Hindlimb muscle (tissue), 1 donor: ENCODE results near the gene LTBP1. TPM values are rescaled to one million over a fixed set of nuclear protein-coding genes. Genes with fewer than 3 reads are reported as not detected.

Source experiments
- DNase-seq: peaks from one replicate; pipeline ENCODE4 v3.0.0-alpha.2; 2013
- polyA plus RNA-seq: library from polyadenylated mRNA; unstranded; fragments of 120-200 nt; gene quantifications from one replicate; pipeline ENCODE4 v1.2.1, GENCODE V29; 2013; ENCODE audit not compliant: insufficient read length

Gene LTBP1
- polyA plus RNA-seq, 1 donor = 43.3 TPM

DNA sequence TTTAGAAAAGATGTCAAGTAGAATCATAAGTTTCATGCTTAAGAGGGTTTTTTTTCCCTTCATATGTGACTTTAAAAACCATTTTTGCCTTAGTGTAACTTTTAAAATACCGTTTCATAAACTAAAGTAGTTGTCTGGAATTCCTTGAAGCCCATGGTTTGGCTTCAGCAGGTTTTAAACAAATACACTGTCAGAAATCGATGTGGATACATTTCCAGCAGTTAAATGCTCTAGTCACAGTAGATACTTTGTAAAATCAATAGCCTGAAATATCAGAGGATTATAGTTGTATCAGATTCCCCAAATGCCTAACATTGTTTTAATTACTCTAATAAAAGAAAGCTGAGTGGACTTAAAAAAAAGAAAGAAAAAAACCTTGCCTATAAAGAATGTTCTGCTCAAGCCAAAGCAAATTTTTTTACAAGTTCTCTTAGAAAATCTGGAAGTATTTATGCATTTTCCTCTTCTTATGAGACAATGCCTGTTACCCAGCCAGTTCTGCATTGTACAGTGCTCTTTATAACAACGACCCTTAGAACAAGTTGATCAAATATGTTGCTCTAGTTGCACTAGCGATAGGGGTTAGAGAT lies 260.5 kb downstream of the LTBP1 start:
- DNase-seq = no peak

DNA sequence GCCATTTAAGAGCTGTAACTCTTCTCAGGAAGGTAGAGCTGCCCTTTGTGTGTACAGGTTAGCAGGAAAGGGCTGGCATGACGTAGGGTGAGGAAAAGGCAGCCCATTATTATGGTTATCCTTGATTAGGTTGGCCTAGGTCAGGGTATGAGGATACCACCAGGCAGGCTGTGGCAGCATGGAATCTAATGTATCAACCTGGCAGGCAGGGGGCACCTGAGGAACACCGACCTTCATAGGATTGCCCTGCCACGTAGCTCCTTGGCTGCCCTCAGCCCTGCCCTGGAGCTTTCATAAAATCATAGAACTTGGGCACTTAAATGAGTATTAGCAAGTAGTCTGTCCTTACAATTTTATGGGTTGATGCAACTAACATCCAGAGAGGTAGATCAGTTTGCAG lies 261.6 kb downstream of the LTBP1 start:
- DNase-seq = no peak

DNA sequence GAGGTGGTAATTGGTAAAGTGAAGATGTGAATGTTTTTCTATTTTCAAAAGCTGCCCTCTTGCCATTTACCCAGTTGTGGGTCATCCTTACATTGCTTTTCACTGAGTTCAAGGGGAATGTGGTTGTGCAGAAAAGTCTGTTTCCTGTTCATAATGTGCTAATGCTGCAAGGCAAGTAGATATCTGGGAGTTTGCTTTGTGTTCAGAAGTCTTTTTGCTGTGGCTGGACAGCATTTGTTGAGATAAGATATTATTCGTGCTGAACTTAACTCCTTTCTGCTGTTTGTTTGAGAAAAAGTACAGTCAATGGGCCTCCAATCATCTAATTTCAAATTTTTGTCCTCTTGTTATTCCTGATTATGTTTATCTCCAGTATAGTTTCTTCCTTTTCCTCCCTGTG lies 263.2 kb downstream of the LTBP1 start:
- DNase-seq = no peak

DNA sequence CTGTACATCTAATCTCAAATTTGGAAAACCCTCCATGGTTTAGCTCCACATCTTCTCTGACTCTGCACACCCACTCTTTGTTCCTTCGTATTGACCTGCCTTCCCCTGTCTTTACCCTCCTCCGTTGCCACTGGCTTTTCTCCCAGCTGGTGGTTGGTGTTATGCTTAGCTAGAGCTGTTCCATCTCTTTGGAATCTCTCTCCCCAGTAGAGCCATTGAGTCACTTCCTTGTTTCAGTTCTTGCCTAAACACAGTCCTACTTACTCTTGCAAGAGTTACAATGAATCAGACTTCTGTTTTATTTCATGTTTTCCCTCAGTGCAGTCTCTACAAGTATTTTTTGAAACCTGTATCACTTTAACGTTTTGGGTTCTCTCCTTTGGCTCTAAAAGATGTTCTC lies 263.9 kb downstream of the LTBP1 start:
- DNase-seq = no peak

DNA sequence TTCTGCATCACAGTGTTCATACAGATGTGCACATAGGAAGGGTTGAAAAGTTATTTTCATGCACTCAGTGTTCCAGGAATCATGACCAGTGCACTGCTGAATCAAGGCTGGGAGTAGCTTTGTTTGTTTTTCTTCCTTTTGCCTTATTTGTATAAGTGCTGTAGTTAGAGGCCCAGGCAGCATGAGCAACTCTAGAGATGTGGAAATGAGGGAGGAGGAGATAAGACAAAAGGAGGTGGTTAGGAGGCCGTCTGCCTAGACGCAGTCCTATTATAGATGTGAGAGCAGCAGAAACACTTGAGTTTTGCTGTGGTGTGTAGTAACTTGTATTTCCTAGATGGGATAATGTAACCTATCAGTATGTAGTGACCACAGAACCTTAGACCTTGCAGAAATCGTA lies 265.4 kb downstream of the LTBP1 start:
- no peak for DNase-seq

DNA sequence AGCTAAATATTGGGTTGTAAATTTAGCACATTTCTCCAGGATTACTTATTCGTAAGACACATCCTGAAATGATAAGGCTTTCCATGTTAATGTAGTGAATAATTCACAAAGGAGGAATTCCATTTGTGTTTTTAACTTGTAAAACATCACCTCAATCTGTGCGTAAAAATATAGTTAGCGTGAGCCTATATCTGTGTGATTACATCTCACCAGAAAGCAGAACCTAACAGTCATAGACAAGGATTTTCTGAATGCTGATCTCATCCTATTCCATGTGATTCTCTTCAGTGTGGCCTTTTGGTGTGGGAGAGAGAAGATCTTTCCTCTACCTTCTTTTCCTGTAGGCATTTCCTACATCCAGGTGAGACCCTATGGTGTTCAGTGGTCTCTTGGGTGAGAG lies 266.5 kb downstream of the LTBP1 start:
- DNase-seq = no peak

DNA sequence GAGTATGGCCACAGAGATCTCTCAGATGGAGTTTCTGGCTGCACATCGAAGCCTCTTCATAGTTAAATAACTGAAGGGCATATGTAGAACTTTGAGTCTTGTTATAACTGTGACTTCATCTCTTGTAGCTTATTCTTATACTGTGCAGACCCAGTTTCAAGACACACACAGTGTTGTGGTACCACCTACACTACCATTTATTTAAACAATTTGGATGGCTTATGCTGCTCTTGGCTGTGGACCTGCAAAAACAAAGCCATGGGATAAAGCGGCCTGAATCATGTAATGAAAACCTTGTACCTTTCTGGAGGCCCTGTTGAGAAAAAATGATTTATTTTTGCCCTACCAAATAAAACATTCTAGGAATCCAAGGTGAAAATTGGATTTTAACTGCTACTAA lies 266.9 kb downstream of the LTBP1 start:
- no peak for DNase-seq

DNA sequence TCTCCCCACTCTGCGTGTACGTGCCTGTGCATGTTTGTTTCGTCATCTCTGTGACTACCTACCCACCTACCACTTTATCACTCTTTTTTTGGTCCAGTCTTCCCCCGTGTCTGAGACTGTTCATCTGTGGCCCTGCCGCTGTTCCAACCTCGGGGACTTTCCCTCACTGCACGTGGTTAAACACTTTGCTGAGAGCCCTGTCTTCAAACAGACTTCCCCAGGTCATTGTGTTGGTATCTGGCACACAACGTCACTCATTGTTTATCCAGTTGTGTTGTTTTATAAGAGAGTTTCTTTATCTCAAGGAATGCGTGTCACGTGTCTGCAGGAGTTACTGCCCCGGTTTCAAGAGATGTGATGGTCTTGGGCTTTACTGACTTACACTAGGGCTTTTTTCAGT lies 267.7 kb downstream of the LTBP1 start:
- no peak for DNase-seq

DNA sequence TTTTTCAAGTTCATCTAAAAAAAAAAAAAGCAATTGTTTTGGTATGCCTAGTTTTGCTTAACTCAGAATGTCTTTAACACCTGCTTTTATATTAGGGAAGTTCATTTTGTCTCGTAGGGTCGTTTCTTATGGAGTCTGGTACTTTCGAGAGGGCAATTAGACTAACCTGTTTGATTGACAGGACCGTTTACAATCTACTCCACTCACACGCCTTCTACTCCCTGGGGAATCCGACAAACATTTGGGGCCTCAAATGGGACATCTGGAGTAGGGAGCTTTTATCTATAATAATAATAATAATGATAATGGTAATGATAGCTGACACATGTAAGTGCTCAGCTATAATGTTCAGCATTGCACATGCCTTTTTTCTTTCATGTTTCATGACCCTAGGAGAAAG lies 268.1 kb downstream of the LTBP1 start:
- no peak for DNase-seq

DNA sequence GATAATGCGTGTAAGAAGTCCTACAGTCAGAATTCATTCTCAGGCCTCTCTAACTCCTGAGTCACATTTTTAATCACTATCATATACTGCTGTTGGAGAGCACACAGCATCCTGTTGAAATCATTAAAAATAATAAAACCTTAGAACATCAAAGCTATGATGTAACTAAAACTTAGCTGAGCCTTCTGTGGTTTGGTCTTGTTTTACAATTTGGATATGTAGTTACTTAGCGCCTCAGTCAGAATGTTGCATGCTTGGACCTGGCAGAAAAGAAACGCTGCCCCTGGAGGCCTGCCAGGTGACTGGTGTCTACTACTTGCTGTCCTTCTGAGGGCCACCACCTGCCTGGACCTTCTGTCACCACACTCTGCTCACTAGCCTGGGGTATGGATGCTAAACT lies 268.5 kb downstream of the LTBP1 start:
- DNase-seq = no peak

DNA sequence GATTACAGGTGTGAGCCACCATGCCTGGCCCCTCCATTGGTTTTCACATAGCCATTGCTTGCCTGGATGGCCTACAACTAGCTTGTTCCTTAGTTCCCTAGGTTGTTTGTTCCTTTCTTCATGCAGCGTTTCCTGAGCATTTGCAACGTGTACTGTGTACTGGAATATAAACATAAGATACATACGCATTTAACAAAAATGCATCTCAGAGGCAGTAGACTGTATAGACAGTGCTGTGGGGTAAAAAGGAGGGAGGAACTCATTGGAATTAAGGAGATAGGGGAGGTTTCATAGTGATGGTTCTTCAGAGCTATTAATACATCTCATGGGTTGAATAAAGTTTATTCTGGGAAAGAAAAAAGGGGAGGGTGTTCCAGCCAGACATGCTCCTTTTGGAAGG lies 269.2 kb downstream of the LTBP1 start:
- no peak for DNase-seq

DNA sequence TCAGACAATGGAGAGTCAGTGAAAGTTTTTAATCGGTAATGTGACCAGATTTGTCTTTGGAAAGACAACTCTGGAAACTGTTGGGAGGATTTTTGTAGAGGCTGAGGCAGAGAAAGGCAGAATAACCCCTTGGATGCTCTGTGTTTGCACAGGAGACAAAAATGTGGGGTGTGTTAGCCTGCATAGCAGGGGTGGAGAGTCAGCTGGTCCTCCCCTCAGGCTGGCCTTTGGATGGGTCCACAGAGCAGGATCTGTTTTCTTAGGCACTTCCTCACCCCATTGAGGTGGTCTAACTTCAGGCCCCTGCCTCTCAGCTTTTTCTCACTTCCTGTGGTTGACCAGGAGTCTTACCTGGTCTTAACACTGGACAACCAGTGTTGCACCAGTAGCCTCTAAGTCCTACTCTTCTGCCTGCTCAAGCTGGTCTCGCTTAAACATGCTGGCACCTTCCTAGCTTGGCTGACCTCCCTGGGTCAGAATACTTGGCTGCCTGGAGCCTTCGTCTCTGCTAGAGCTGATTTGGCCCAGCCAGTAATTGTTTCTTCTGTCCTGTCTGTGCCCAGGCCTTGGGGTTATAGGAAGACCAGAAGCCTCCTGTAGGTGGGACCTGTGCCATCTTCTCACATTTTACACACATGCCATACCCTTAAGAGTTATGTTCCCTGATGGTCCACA lies 269.9 kb downstream of the LTBP1 start:
- no peak for DNase-seq

DNA sequence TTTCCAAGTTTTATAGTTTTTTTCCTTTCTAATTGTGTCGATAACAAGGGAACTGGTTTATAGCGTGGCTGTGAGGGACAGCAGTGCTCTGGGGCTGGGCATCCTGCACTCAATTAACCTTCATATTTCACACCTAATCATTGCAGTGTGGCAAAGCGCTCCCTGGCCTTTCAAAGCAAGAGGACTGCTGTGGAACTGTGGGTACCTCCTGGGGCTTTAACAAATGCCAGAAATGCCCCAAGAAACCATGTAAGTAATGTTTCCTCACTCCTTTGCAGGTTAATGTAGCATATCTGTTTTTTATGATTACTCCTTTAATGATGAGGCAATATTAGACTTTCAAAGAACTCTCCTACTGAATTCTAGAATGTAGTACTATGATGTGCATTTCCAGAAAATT lies 270.7 kb downstream of the LTBP1 start:
- DNase-seq = no peak

DNA sequence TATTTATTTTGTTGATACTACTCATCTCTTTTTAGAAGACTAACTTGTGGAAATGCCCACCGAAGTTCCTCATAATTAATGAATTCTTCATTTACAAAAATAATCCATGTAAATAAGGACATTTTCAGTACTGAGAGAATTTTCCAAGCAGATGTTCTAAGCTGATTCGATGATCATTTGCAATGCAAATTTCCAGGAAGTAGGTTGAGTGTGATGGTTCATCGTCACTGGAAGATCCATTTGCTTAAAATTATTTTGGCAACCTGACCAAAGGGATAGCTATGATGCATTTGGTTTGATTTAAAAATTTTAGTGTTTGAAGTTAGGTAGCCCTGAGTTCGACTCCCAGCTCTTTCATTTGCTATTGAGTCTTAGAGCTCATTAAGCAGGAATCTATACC lies 272.4 kb downstream of the LTBP1 start:
- no peak for DNase-seq

DNA sequence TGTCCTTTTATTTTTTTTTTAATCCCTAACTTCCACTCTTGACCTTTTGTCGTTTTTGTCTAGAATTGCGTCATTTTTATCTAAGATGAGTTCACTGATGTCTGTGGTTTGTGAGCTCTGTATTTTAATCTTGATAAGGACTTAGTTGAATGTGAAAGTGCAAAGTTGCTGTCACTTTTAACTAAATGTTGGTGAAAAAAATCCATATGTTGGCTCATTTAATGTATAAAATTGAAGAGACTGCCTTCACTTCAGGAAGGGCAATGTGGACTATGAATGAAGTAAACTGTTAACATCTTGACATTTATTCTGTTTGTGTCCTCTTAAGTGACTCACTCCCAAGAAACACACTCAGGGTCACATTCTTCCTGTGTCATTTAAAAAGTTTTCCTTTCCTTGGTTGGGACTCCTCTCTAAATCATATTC lies 273.1 kb downstream of the LTBP1 start:
- no peak for DNase-seq

DNA sequence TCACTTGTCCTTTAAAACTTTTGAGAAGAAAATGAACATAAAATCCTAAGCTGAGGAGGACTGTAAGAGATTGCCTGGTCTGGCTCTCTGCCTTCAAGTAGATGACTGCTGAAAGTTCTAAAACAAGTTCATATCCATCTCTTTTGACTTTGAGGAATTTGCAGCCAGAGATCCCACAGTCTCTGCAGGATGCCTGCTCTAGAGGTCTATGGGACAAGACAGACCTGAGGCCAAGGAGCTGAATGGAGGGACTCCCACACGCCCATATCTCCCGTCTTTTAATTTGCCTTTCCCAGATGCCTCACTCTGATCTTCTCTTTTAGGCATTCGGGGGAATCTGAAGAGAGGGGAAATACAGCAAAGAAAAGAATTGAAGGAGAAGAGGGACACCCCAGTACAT lies 273.8 kb downstream of the LTBP1 start:
- no peak for DNase-seq

DNA sequence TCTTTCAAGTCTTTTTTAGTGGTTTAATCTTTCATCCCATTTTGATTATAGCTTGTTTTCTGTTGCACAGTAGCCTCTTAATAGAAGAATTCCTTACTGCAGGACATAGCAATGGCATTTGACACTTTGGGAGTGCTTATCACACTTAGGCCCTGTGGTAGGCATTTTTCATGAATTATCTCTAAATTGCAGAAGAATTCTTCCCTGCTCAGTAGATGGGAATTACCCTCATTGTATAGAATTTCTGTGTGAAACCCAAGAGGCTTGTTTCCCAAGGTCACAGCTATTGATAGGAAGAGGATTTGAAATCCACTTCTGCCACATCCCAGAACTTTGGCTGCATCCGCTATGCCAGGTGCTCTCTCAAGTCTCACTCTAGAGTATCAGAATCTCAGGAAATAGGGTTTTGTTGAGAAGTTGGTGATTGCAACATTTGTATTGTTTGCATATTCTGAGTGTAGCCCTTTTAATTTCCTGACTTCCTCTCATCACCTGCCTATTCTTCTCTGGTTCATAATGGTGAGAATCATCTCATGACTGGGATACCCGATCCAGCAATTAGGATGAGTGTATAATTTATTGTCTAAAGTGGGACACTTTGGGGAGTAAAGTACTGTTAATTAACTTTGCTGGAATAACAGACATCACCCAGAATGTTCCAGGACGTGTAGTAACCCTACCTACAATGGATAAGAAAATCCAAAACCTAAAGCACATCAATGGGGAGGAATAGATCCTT lies 274.5 kb downstream of the LTBP1 start:
- DNase-seq = no peak

DNA sequence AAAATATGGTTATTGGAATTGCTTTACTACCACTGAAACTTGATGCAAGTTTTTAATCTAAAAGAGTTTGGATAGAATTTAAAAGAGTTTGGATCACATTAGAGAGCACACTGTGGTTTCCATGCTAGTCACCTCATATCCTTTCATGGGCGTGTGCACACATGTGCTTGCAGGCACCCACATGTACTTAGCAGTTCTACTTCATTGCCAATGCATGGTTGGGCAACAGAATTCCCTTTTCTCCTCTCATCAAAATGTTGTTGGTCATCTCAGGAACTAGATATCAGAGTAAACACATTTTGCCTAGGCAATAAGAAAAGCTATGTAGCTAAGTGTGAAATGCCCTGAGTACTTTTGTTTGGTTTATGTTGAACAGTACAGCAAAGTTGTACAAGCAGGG lies 275.6 kb downstream of the LTBP1 start:
- DNase-seq = no peak

DNA sequence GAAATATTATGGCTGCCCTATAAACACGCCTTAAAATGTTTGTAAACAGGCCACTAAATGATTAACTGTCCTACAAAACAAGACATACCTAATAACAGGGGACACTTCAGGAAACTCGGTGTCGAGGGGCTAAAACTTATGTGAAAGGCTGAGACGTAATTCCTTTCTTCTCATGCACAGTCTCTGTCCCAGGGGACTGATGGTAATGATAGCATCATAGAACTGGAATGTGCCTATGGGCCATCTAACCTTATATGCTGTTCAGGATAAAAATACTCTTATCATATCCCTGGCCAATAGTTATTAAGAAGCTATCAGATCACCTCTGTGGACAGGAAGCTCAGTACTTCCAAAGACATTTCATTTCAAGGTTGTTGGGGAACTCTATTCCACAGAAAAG lies 277.1 kb downstream of the LTBP1 start:
- no peak for DNase-seq

DNA sequence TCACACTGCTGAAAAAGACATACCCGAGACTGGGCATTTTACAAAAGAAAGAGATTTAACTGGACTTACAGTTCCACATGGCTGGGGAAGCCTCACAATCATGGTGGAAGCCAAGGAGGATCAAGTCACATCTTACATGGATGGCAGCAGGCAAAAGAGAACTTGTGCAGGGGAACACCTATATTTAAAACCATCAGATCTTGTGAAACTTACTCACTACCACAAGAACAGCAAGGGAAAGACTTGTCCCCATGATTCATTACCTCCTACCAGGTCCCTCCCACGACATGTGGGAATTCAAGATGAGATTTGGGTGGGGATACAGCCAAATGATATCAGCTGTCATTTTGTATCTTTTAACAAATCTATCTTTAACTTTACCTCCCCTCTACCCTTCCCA lies 278.6 kb downstream of the LTBP1 start:
- DNase-seq = no peak

DNA sequence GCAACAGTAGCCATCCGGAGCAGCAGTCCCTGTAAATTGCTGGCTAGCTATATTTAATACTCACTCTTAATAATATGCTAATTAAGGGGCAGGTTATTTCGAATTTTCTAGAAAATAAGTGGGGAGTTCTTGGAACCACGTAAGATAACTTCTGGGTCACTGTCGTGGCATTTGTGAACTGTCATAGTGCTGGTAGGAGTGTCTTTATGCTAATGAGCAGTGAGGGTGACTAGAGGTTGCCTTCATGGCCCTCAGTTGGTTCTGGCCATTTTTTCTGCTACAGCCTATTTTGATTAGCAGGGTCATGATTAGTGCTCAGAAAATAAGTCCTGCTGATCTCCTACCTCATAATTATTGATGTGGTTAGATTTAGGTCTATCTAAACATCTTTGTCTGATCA lies 279.8 kb downstream of the LTBP1 start:
- no peak for DNase-seq

DNA sequence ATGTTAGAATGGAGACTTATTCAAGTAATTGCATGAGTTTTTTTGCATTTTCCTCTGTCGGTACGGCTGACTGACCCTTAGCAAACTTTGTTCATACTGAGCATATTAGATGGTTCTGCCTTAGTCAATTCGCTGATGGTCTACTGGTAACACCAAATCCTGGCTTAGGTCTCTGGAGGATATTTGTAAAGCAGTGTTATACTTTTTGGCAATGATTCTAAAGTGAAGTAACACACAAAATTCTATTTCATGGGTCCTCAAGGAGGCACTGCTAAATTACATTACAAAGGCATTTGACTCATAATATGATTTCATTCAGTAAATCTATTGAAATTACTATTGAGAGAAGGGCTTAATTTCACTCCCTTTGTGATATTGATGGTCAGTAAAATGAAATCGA lies 282.9 kb downstream of the LTBP1 start:
- DNase-seq = no peak

DNA sequence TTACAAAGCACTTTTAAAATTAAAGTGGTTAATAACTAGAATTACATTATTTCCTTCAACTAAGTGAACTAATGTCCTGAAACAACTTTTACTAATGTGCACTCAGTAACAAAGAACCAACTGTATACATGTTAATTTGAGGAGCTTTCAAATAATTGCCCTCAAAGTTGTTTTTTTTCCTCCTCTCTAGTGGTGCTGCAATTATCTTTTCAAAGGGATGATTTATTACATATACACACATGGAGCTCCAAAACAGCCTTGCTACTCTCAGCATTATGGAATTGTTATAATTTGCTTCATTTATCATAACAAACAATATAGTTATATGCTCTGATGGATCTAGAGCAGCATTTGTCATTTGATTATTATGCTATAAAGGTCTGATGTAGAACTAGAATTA lies 283.4 kb downstream of the LTBP1 start:
- DNase-seq = no peak

DNA sequence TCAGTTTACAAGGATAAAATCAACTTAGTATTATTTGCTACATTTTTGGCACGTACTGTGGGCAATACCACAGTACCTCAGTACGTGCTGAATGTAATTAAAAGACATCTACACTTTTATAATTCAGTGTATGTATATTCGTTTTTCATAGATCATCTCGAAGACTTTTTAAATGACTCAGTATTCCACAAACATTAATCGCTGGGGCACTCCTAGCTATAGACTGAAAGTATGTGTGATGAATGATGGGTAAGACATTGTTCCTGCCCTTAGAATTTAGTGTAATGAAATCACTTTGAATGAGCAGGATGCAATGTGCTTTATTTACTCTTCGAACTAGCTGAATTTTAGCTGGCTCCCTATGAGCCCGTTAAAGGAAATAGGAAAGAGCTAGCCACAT lies 284.1 kb downstream of the LTBP1 start:
- no peak for DNase-seq
